ENCODE results near the gene NPAS2. TPM values are rescaled to one million over a fixed set of nuclear protein-coding genes. Genes with fewer than 3 reads are reported as not detected.

NPAS2 gene
- total RNA-seq, 1 experiment from 2014 or later: 38.3 TPM

DNA sequence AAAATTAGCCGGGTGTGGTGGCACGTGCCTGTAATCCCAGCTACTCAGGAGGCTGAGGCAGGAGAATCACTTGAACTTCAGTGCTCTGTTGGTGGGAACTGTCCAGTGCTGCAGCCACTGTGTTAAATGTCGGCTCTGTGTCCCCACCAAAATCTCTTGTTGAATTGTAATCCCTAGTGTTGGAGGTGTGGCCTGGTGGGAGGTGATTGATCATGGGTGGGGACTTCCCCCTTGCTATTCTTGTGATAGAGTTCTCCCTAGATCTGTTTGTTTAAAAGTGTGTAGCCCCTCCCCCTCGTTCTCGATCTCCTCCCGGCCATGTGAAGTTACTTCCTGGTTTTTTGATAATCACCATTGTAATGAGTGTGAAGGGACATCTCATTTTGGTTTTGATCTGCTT is 172.3 kb downstream of the NPAS2 start:
- ChIA-PET POLR2A (ENCODE audit: unreplicated experiment) (no interaction called here), CTCF (no interaction called here)
- H3F3A ChIP-seq (ENCODE audit: insufficient read depth, low read depth): peaks cover 14% of the 10 kb centered on the region; the same call in 1 of the 2 replicates
- no peak overlapping the region for H3K4me2 ChIP-seq
- DNase-seq: no peak
- no peak overlapping the region for H3K4me3 ChIP-seq
- BruUV-seq (replicated peaks): no TSS peak
- intact Hi-C loops (cut with micrococcal nuclease; ENCODE audit: unreplicated experiment): no loop called here
- H4K20me1 ChIP-seq (ENCODE audit: insufficient read depth): peaks cover 4% of the 10 kb centered on the region; the same call in 1 of the 2 replicates
- H3K9me2 ChIP-seq (ENCODE audit: insufficient read depth): no peaks in the 10 kb centered on the region
- peaks cover 34% of the 10 kb centered on the region for H3K36me3 ChIP-seq (ENCODE audit: low read depth)
- no peaks in the 10 kb centered on the region for H3K27me3 ChIP-seq (ENCODE audit: insufficient read depth, low read depth)
- no peak overlapping the region for H2AFZ ChIP-seq
- H3K9me3 ChIP-seq (ENCODE audit: insufficient read depth, low read depth): no peaks in the 10 kb centered on the region
- H3K27ac ChIP-seq: no peak overlapping the region
- no peak for TF ChIP-seq EZH2 (IDR thresholded peaks at IDR 0.05; ENCODE audit: low read depth)
- TF ChIP-seq, protein P1, sequence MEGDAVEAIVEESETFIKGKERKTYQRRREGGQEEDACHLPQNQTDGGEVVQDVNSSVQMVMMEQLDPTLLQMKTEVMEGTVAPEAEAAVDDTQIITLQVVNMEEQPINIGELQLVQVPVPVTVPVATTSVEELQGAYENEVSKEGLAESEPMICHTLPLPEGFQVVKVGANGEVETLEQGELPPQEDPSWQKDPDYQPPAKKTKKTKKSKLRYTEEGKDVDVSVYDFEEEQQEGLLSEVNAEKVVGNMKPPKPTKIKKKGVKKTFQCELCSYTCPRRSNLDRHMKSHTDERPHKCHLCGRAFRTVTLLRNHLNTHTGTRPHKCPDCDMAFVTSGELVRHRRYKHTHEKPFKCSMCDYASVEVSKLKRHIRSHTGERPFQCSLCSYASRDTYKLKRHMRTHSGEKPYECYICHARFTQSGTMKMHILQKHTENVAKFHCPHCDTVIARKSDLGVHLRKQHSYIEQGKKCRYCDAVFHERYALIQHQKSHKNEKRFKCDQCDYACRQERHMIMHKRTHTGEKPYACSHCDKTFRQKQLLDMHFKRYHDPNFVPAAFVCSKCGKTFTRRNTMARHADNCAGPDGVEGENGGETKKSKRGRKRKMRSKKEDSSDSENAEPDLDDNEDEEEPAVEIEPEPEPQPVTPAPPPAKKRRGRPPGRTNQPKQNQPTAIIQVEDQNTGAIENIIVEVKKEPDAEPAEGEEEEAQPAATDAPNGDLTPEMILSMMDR (conservative IDR thresholded peaks at IDR 0.05): no peak
- no peaks in the 10 kb centered on the region for H3K79me2 ChIP-seq (ENCODE audit: low read depth)
- no peaks in the 10 kb centered on the region for H3K4me1 ChIP-seq (replicated peaks; ENCODE audit: insufficient read depth)

DNA sequence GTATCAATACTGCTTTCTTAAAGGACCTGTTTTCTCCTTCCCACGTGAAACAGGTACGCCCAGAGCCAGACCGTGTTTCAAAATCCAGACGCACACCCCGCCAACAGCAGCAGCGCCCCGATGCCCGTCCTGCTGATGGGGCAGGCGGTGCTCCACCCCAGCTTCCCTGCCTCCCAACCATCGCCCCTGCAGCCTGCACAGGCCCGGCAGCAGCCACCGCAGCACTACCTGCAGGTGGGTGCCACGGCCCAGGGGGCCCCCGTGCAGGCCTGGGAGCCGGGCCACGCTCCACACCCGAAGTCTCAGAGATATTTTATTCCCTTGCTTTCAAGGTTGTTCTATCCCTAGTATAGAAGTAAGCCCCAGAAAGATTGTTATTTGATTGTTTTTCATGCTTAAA is 173.4 kb downstream of the NPAS2 start:
- Histone ChIP-seq H3K4me2 (no peak overlapping the region), H3K9me3 (ENCODE audit: insufficient read depth, low read depth) (no peaks in the 10 kb centered on the region), H3K79me2 (ENCODE audit: low read depth) (no peaks in the 10 kb centered on the region), H4K20me1 (ENCODE audit: insufficient read depth) (peaks cover 4% of the 10 kb centered on the region; the same call in 1 of the 2 replicates), H3F3A (ENCODE audit: insufficient read depth, low read depth) (peaks cover 20% of the 10 kb centered on the region), H3K27me3 (ENCODE audit: insufficient read depth, low read depth) (no peaks in the 10 kb centered on the region), H3K27ac (no peak overlapping the region), H3K4me3 (no peak overlapping the region), H3K9me2 (ENCODE audit: insufficient read depth) (no peaks in the 10 kb centered on the region), H3K36me3 (ENCODE audit: low read depth) (peaks cover 24% of the 10 kb centered on the region), H2AFZ (no peak overlapping the region), H3K4me1 (replicated peaks; ENCODE audit: insufficient read depth) (no peaks in the 10 kb centered on the region)
- intact Hi-C loops (cut with micrococcal nuclease; ENCODE audit: unreplicated experiment): no loop called here
- TF ChIP-seq EZH2 (IDR thresholded peaks at IDR 0.05; ENCODE audit: low read depth): no peak
- TF ChIP-seq, protein P1 (conservative IDR thresholded peaks at IDR 0.05): no peak
- no TSS peak for BruUV-seq (replicated peaks)
- DNase-seq: no peak
- POLR2A ChIA-PET (ENCODE audit: unreplicated experiment): no interaction called here
- CTCF ChIA-PET: no interaction called here

DNA sequence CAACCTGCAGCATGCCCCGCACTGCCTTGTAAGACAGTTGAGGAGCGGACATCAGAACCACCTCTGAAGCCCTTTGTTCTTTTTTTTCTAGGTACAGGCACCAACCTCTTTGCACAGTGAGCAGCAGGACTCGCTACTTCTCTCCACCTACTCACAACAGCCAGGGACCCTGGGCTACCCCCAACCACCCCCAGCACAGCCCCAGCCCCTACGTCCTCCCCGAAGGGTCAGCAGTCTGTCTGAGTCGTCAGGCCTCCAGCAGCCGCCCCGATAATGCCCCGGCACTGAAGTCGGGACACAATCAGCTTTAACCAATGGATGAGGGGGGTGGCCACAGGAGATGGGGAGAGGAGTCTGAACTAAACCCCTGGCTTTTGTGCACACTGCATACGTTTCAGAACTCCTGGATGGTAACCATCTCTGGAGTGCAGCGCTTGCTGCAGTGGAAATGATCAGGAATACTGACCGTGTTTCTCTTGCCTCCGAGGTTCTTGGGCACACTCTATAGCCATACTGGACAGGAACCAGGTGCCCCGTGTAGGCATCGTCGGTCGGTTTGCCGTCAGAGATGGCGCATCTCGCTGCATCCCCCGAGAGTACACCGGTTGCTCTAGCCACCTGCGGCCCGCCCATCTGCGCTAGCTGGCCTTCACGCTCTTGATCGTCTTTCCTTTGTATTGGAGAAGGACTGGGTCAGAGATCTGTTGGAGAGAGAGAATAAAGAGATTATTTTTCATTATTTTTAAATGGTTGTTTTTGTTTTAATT is 175.6 kb downstream of the NPAS2 start:
- Histone ChIP-seq H3K36me3 (ENCODE audit: low read depth) (peaks cover 22% of the 10 kb centered on the region), H3F3A (ENCODE audit: insufficient read depth, low read depth) (peaks cover 34% of the 10 kb centered on the region), H3K9me3 (ENCODE audit: insufficient read depth, low read depth) (no peaks in the 10 kb centered on the region), H3K9me2 (ENCODE audit: insufficient read depth) (no peaks in the 10 kb centered on the region), H3K4me3 (no peak overlapping the region), H3K4me2 (no peak overlapping the region), H3K27ac (no peak overlapping the region), H3K27me3 (ENCODE audit: insufficient read depth, low read depth) (no peaks in the 10 kb centered on the region), H3K79me2 (ENCODE audit: low read depth) (no peaks in the 10 kb centered on the region), H3K4me1 (replicated peaks; ENCODE audit: insufficient read depth) (no peaks in the 10 kb centered on the region), H4K20me1 (ENCODE audit: insufficient read depth) (peaks cover 4% of the 10 kb centered on the region; the same call in 1 of the 2 replicates), H2AFZ (no peak overlapping the region)
- intact Hi-C loops (cut with micrococcal nuclease; ENCODE audit: unreplicated experiment): no loop called here
- TF ChIP-seq EZH2 (IDR thresholded peaks at IDR 0.05; ENCODE audit: low read depth): no peak
- TF ChIP-seq, protein P1 (conservative IDR thresholded peaks at IDR 0.05): no peak
- BruUV-seq (replicated peaks): no TSS peak
- POLR2A ChIA-PET (ENCODE audit: unreplicated experiment): no interaction called here
- CTCF ChIA-PET: no interaction called here
- DNase-seq: no peak

Data from PC-9 (cell line).